ENCODE data around the gene HAP1.
"Not testable (repeated sequence)": the region's sequence is repeated elsewhere in the genome, so short reads cannot be mapped to it uniquely, and the experiment has no call there.

The HAP1 gene

DNA sequence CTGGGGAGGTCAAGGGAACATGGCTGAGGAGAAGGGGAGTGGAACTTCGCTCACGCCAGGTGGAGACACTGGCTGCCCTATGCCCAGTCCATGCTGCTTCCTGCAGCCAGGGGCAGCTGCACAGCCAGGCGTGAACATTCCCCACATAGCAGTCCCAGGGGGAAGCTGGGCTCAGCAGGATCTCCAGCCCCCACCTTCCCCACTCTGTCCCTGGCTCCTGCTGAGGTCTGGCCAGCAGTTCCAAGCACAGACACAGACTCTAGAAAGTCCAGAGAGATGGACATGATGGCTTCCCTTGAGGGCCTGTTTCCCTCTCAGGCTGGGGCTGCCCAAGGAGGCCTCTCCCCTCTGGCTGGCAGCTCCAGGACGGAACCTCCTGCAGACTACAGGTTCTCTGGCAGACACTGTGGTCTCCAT lies 42.7 kb upstream of the HAP1 start:
- no peak for DNase-seq (ENCODE audit: low spot score)
- in situ Hi-C loops (cut with MboI; ENCODE audit: low sequenced_read_pairs, unreplicated experiment), result no loop called here
- TF ChIP-seq, protein P1, sequence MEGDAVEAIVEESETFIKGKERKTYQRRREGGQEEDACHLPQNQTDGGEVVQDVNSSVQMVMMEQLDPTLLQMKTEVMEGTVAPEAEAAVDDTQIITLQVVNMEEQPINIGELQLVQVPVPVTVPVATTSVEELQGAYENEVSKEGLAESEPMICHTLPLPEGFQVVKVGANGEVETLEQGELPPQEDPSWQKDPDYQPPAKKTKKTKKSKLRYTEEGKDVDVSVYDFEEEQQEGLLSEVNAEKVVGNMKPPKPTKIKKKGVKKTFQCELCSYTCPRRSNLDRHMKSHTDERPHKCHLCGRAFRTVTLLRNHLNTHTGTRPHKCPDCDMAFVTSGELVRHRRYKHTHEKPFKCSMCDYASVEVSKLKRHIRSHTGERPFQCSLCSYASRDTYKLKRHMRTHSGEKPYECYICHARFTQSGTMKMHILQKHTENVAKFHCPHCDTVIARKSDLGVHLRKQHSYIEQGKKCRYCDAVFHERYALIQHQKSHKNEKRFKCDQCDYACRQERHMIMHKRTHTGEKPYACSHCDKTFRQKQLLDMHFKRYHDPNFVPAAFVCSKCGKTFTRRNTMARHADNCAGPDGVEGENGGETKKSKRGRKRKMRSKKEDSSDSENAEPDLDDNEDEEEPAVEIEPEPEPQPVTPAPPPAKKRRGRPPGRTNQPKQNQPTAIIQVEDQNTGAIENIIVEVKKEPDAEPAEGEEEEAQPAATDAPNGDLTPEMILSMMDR (IDR thresholded peaks at IDR 0.05; ENCODE audit: borderline replicate concordance, control extremely low read depth, extremely low read depth, insufficient read depth, missing control alignments), result no peak

DNA sequence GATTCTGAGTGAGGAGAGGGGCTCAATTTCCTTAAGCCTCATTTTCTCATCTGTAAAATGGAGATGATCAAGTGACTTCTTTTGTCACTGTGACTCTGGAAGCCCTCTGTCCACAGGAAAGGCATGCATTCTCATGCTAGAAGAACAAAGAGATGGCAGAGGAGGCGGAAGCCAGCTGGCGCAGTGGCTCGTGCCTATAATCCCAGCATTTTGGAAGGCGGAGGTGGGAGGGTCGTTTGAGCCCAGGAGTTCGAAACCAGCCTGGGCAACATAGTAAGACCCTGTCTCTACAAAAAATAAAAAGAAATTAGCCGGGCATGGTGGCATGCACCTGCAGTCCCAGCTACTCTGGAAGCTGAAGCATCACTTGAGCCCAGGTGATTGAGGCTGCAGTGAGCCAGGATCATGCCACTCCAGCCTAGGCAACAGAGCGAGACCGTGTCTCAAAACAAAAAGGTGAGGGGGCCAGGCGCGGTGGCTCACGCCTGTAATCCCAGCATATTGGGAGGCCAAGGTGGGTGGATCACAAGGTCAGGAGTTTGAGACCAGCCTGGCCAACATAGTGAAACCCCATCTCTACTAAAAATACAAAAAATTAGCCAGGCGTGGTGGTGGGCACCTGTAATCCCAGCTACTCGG lies 41.9 kb upstream of the HAP1 start:
- DNase-seq (ENCODE audit: low spot score); in situ Hi-C loops (cut with MboI; ENCODE audit: low sequenced_read_pairs, unreplicated experiment): not testable (repeated sequence)

DNA sequence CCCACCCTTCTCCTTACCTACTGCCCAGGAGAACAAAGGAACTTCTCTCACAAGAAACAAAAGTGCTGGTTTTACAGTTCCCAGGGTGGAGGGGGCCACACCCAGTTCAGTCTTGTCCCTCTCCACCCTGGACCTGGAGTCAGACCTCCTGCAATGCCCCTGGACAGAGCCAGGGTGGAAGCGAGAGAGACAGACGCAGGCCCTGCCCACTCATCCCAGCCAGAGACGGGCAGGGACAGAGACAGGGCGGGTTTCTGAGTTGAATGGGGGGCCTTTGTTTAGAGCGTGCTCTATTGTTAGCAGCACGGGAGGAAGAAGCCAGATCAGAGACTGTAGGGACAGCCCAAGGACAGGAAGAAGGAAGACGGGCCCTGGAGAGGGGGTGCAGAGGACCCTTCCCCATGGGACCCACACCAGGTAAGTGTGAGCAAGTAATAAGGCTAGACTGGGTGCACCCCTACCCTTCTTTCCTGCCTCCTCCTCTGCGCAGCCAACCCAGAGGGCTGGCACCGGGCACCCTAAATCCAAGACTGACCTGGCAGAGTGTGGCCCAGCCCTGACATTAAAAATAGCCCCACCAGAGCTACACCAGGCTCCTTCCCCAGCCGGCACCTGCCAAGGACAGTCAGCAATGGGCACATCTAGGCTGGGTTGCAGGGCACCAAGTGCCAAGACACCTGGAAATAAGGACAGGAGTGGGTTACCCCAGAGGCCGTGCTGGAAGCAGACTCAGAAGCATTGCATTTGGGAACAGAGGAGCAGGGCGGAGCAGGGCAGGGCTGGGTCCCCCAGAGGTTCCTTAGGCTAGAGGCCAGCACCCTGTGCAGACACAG lies 41.2 kb upstream of the HAP1 start:
- in situ Hi-C loops (cut with MboI; ENCODE audit: low sequenced_read_pairs, unreplicated experiment), result no loop called here
- DNase-seq (ENCODE audit: low spot score), result no peak
- TF ChIP-seq, protein P1 (IDR thresholded peaks at IDR 0.05; ENCODE audit: borderline replicate concordance, control extremely low read depth, extremely low read depth, insufficient read depth, missing control alignments), result no peak

DNA sequence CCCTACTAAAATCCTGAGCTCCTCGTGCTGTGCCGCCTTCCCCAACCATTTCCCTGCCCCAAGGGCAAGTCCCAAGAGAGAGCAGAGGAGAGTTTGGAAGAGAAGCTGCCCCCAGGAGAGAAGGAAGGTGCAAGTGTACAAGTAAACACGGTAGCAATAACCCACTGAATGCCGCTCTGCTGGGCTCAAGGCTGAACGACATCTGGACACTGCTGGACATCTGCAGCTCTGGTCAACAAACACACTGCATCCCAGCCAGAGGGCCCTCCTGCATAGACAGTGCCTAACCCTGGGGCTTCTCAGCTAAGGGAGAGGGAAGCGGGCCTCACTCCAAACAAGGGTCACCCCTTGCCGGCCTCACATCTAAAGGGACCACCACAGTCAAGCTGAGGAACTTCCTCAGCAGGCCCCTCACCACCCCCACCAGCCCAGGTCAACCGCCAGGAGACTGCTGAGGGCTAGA lies 39.3 kb upstream of the HAP1 start:
- TF ChIP-seq, protein P1 (IDR thresholded peaks at IDR 0.05; ENCODE audit: borderline replicate concordance, control extremely low read depth, extremely low read depth, insufficient read depth, missing control alignments), result no peak
- in situ Hi-C loops (cut with MboI; ENCODE audit: low sequenced_read_pairs, unreplicated experiment), result no loop called here
- DNase-seq (ENCODE audit: low spot score), result no peak

DNA sequence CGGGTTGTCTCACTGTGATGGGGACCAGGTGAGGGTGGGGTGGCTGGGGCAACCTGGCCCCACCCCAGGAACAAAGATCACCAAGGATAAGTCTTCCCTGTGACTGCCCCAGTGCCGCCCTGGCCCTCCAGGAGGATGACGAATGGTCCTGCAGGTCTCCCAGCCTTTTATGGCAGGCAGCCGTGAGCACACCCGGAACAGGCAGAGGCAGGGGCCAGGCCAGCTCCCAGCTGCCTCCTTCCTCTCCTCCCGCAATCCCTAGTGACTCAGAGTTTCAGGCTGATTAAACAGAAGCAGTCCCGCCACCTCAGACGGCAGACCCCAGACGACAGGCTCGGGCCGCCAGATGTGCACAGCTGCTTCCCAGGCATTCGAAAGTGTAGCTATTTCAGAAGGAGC lies 38.7 kb upstream of the HAP1 start:
- DNase-seq (ENCODE audit: low spot score), result no peak
- in situ Hi-C loops (cut with MboI; ENCODE audit: low sequenced_read_pairs, unreplicated experiment), result no loop called here
- TF ChIP-seq, protein P1 (IDR thresholded peaks at IDR 0.05; ENCODE audit: borderline replicate concordance, control extremely low read depth, extremely low read depth, insufficient read depth, missing control alignments), result no peak

DNA sequence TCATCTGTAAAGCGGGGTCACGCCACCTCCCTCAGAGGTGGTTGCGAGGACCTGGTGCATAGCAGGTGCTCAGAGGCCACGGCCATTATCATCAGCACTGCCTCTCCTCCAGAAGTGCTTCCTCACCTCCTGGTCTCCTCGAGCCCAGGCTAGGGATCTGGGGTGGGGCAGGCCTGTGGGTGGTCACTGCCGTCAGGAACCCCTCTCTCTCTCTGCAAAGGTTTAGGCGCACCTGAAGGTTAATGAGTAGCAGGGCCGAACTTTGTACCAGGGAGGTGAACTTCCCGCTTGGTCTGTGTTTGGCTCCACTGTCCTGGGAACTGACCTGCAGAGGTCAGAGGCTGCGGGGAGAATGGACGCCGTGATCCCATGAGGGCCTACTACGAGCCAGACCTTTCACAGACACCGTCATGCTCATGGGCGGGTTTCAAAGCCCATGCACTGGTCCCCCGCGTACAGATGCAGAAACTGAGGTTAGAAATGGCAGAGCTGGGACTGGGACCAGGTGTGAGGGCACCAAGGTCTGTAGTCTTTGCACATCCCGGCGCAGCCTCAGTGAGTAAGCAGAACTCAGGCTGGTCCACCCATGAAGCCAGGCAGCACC lies 38.2 kb upstream of the HAP1 start:
- DNase-seq (ENCODE audit: low spot score), result no peak
- in situ Hi-C loops (cut with MboI; ENCODE audit: low sequenced_read_pairs, unreplicated experiment), result no loop called here
- TF ChIP-seq, protein P1 (IDR thresholded peaks at IDR 0.05; ENCODE audit: borderline replicate concordance, control extremely low read depth, extremely low read depth, insufficient read depth, missing control alignments), result no peak

DNA sequence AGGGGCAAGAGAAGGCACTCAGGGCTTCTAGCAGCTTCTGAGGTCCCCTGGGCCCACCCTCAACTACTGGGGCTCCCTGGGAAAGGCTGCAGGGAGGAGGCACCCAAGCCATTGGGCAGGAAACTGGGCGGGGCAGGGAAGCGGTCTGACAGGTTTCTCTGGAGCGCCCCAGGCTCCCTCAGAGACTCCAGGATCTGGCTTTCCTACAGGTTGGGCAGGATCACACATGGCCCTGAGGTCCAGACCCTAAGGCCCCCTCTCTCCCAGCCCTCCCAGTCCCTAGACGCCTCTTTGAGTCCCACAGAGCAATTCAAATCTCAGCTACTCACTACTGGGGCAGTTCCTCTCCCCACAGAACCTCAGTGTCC lies 37.8 kb upstream of the HAP1 start:
- TF ChIP-seq, protein P1 (IDR thresholded peaks at IDR 0.05; ENCODE audit: borderline replicate concordance, control extremely low read depth, extremely low read depth, insufficient read depth, missing control alignments), result no peak
- in situ Hi-C loops (cut with MboI; ENCODE audit: low sequenced_read_pairs, unreplicated experiment), result no loop called here
- DNase-seq (ENCODE audit: low spot score), result no peak
